Nucleus accumbens (tissue), 56 donors: ENCODE results near the gene LUZP2.

ENCODE experiments used
- DNase-seq, 56 donors: peaks; one replicate each; lab custom pipeline; 2025; lab: John Stamatoyannopoulos, UW

LUZP2 gene

DNA sequence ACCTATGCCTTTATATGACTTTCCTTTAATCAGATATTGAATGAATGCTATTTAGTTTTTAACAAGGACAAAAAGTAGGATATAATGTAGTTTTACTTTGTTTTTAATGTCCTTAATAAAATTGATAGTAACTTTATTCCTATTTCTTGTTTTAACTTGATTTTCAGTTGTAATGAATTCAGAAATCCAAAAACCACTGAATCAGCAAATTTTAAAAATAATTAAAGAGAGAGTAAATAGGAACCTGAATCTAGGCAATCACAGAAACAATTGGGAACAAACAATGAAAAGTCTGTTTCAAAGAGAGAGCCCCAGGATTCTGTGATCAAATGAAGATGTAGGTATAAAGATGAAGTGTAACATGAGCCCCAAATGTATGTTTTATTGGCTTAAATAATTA, 556.0 kb downstream of the LUZP2 start:
- no peak for DNase-seq

GRCh38 chr11:25057861-25058260, 561.0 kb downstream of the LUZP2 start:
- no peak for DNase-seq

DNA sequence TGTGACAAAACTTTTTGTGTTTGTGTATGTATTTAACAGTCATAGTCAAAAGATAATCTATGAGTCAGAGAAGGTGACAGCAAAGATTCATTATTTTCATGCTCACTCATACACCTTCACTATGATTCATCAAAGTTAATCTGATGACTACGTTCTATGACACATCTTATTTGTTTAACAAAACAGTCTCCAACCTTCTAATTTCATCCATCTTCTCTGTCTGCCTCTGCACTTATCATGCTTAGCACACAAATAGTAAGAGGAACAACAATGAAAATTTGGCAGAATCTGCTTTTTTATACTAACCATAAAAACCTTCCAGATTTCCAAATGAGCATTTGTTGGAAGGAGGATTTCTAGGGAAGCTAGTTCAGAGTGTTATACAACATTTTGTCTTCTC, 568.9 kb downstream of the LUZP2 start:
- DNase-seq, result no peak

DNA sequence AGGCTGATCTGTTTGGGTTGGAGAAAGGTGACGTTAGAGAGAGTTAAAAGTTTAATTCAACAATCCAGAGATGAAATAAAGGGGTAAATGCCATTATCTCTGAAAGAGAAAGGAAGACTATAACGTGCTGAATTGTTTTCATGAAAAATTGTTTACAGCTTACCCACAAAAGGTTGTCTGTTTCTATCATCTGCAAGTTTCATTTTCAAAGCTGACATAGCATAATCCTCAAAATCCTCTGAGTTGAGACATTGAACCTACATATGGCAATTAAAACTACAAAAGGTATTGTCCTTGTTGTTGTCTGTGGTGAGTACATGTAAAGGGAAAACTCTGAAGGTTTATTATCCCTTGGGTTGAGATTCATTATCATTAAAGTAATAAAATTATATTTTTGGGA, 569.9 kb downstream of the LUZP2 start:
- DNase-seq, result no peak

DNA sequence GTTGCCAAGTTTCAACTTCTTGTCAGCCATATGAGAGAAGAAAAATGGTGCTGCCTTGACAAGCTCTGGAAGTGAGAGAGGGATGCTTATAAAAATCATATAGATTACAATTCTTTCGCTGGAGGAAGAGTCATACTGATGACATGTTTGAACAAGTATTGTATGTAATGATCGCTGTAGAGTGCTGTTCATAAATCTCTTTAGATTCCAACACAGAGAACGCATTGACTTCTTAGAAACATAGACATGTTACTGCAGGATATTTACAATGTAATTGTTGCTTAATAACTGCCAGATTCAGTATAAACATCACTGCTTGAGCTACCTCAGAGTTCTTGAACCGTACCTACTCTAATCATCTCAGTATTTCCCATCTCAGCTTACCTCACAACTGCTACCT, 571.6 kb downstream of the LUZP2 start:
- DNase-seq, result no peak

DNA sequence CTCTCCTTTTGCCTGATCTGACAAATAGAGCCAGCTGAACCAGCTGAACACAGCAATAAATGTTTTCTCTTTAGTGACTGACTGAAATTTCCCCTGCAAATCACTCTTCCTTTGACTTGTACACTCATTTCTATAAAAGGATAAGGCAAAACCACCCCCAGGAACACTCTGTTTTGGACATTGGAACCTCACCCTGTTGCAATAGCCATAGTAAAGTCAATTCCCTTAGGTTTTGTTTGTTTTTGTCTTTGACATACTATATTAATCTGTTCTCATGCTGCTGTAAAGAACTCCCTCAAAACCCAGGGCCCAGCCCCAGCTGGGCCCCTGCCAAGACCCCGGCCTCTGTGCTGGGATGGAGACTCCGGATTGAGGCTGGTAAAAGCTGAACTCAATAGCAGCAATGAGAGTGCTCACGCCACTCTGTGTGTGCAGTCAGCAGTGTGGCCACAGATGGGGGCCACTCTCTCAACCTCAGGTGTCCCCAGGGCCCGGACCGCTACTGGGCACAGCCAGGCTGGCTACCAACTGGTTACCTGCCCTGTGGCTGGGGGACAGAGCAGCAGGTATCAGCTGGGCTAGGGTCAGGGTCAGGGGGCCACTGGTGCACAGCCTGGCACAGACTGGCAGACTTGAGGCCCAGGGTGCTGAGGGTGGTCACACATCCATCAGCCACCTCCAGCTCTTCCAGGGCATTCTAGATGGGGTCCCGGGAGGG, 597.4 kb downstream of the LUZP2 start:
- DNase-seq, result no peak

DNA sequence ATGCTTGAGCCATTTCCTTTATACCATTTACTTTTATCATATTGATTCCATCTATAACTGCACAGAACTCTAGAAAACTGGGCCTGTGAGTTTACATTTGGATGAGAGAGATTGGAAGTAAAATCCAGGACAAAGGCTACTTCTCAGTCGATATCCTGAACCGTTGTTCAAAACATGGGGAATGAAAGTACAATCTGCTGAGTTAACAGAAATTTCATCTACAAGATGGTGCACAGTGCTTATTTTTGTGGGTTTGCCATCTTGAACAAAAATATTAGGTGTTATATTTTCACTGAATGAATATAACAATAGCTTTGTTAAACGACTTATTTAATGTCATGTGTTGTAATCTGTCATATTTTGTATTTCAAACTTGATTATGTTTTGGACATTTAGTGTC, 622.6 kb downstream of the LUZP2 start:
- no peak for DNase-seq
